ENCODE measurements around the gene PSMC4.

Gene PSMC4

DNA sequence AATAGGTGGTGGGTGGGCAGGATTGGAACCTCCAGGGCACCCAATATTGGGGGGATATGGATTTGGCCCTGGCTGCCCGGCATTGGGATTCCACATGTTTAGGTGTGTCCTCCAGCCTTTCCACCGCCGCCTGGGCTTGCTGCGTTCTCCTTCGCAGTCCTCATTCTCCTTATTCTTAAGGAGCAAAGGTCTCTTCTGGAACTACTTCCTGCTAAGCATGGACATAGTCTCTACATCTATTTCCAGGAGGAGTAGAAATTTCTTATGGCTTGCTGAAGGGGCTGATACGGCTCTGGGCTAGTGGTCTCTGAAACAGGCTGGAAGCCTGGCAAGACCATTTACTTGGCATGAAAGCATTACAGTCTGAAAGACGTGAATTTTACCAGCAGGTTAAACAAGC, 27.4 kb upstream of the PSMC4 start:
- no peak for TF ChIP-seq NFIC (IDR thresholded peaks at IDR 0.05)
- no peak for TF ChIP-seq ZBTB7A (IDR thresholded peaks at IDR 0.05; ENCODE audit: low read depth)
- no peak for TF ChIP-seq REST (IDR thresholded peaks at IDR 0.05; ENCODE audit: low read depth)
- TF ChIP-seq TEAD4 (IDR thresholded peaks at IDR 0.05), result no peak
- TF ChIP-seq EGR1 (IDR thresholded peaks at IDR 0.05), result no peak
- no peak for TF ChIP-seq YY1 (IDR thresholded peaks at IDR 0.05; ENCODE audit: low read depth)
- TF ChIP-seq CEBPB (IDR thresholded peaks at IDR 0.05), result no peak

DNA sequence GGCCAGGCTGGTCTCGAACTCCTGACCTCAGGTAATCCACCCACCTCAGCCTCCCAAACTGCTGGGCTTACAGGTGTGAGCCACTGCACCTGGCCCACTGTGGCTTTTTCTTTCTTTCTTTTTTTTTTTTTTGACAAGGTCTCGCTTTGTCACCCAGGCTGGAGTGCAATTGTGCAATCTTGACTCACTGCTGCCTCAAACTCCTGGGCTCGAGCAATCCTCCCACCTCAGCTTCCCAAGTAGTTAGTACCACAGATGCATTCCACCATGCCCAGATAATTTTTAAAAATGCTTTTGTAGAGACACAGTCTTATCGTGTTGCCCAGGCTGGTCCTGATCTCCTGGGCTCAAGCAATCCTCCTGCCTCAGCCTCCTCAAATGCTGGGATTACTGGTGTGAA, 24.4 kb upstream of the PSMC4 start:
- TF ChIP-seq TCF12 (IDR thresholded peaks at IDR 0.05; ENCODE audit: low read depth) (no peak), EP300 (IDR thresholded peaks at IDR 0.05; ENCODE audit: borderline replicate concordance) (no peak), EGR1 (IDR thresholded peaks at IDR 0.05) (no peak)

DNA sequence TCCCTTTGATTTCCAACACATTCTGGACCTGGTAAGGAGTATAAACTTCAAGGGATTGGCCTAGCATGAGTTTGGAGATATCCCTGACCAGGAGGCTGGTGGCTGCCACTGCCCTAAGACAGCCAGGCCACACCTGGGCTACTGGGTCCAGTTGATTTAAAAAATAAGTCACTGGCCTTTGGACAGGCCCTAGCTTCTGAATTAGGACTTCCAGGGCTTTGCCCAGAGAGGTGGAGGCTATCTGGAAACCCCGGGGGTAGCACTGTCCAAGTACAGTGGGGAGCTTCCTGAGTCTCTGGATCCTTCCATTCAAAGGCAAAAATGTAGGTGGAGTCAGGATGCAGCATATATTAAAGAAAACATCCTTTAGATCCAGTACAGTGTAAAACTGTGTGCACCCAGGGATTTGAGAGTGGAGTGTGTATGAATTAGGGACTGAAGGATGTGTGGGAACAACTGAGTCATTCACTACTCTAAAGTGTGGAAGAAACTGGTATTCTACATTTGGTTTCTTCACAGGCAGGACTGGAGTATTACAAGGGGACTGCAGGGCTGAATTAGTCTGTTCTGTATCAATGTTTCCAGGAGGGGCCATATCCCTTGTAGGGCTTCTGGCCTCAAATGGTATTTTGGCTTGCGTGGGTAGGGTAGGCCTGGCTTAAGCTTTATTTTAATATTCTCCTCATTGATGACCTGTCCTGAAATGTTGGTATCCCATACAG, 21.8 kb upstream of the PSMC4 start:
- TF ChIP-seq YY1 (IDR thresholded peaks at IDR 0.05; ENCODE audit: low read depth), result no peak

DNA sequence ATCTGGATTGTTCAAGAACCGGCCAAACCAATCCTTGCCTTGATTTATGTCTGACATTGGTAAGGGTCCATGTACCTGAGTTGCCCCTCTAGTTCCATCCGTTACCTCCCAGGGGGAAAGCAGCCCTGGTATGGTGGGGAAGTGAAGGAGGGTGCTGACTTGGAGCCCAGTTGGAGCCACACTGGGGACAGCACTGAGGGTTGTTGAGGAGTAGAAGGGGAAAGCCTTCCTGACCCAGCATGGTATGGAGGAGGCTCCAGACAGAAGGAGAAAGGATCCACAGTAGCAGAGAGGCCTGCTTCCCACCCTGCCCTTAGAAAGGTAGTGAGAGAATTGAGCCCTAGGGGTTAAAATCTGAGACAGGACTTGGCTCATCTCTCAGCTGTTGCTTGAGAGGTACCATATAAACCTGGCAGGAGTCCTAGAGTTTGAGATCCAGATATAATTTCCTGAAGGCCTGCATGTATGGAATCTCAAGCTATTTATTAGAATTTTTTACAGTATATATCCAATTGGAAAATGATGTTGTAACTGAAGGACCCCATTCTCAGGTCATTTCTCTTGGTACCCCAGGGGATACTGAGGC, 19.8 kb upstream of the PSMC4 start:
- TF ChIP-seq, protein P1, sequence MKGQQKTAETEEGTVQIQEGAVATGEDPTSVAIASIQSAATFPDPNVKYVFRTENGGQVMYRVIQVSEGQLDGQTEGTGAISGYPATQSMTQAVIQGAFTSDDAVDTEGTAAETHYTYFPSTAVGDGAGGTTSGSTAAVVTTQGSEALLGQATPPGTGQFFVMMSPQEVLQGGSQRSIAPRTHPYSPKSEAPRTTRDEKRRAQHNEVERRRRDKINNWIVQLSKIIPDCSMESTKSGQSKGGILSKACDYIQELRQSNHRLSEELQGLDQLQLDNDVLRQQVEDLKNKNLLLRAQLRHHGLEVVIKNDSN (IDR thresholded peaks at IDR 0.05), result no peak
- TF ChIP-seq CREB1 (IDR thresholded peaks at IDR 0.05; ENCODE audit: low read depth), result no peak
- no peak for TF ChIP-seq EGR1 (IDR thresholded peaks at IDR 0.05)
- no peak for TF ChIP-seq NFIC (IDR thresholded peaks at IDR 0.05)
- no peak for TF ChIP-seq YY1 (IDR thresholded peaks at IDR 0.05; ENCODE audit: low read depth)
- TF ChIP-seq TEAD4 (IDR thresholded peaks at IDR 0.05), result no peak
- no peak for TF ChIP-seq TAF1 (IDR thresholded peaks at IDR 0.05; ENCODE audit: low read depth)
- TF ChIP-seq MAX (IDR thresholded peaks at IDR 0.05), result no peak
- no peak for TF ChIP-seq REST (IDR thresholded peaks at IDR 0.05; ENCODE audit: low read depth)
- TF ChIP-seq TCF12 (IDR thresholded peaks at IDR 0.05; ENCODE audit: low read depth), result no peak
- TF ChIP-seq ZBTB7A (IDR thresholded peaks at IDR 0.05; ENCODE audit: low read depth), result no peak
- no peak for TF ChIP-seq CEBPB (IDR thresholded peaks at IDR 0.05)
- TF ChIP-seq RAD21 (IDR thresholded peaks at IDR 0.05; ENCODE audit: low read depth), result no peak
- no peak for TF ChIP-seq FOXM1 (IDR thresholded peaks at IDR 0.05; ENCODE audit: borderline replicate concordance, low read depth)
- TF ChIP-seq EP300 (IDR thresholded peaks at IDR 0.05; ENCODE audit: borderline replicate concordance), result no peak

GRCh38 chr19:39951686-39952085, 19.3 kb upstream of the PSMC4 start:
- TF ChIP-seq TAF1 (IDR thresholded peaks at IDR 0.05; ENCODE audit: low read depth) (no peak), MAX (IDR thresholded peaks at IDR 0.05) (no peak), TEAD4 (IDR thresholded peaks at IDR 0.05) (no peak), TCF12 (IDR thresholded peaks at IDR 0.05; ENCODE audit: low read depth) (no peak), YY1 (IDR thresholded peaks at IDR 0.05; ENCODE audit: low read depth) (no peak), RAD21 (IDR thresholded peaks at IDR 0.05; ENCODE audit: low read depth) (no peak), FOXM1 (IDR thresholded peaks at IDR 0.05; ENCODE audit: borderline replicate concordance, low read depth) (no peak), CREB1 (IDR thresholded peaks at IDR 0.05; ENCODE audit: low read depth) (no peak), CEBPB (IDR thresholded peaks at IDR 0.05) (no peak)
- TF ChIP-seq, protein P1 (IDR thresholded peaks at IDR 0.05), result no peak

GRCh38 chr19:39953915-39954314, 17.1 kb upstream of the PSMC4 start:
- TF ChIP-seq TCF12 (IDR thresholded peaks at IDR 0.05; ENCODE audit: low read depth), result no peak
- no peak for TF ChIP-seq TAF1 (IDR thresholded peaks at IDR 0.05; ENCODE audit: low read depth)
- TF ChIP-seq, protein P1 (IDR thresholded peaks at IDR 0.05), result no peak
- no peak for TF ChIP-seq CEBPB (IDR thresholded peaks at IDR 0.05)
- TF ChIP-seq ZBTB7A (IDR thresholded peaks at IDR 0.05; ENCODE audit: low read depth), result no peak
- TF ChIP-seq RAD21 (IDR thresholded peaks at IDR 0.05; ENCODE audit: low read depth), result no peak
- TF ChIP-seq FOXM1 (IDR thresholded peaks at IDR 0.05; ENCODE audit: borderline replicate concordance, low read depth), result no peak
- TF ChIP-seq MAX (IDR thresholded peaks at IDR 0.05), result no peak
- TF ChIP-seq TEAD4 (IDR thresholded peaks at IDR 0.05), result no peak
- no peak for TF ChIP-seq NFIC (IDR thresholded peaks at IDR 0.05)
